Fibroblast of skin of back (primary cell): Measurements from ENCODE around the gene ARHGAP40.

ENCODE experiments used
- DNase-seq: peaks from one replicate; pipeline ENCODE4 v3.0.0-alpha.2; 2013

Gene ARHGAP40

GRCh38 chr20:38685853-38686473, 84.4 kb downstream of the ARHGAP40 start:
- peak; percentile 51 for DNase-seq

- DNase-seq: peak; percentile 62
Measured at GRCh38 chr20:38692436-38693411, 91.1 kb downstream of the ARHGAP40 start.

GRCh38 chr20:38697306-38697705, 95.7 kb downstream of the ARHGAP40 start:
- no peak for DNase-seq

- DNase-seq: no peak
Measured at GRCh38 chr20:38698541-38698940, 96.9 kb downstream of the ARHGAP40 start.

- DNase-seq: no peak
Measured at GRCh38 chr20:38700141-38700540, 98.5 kb downstream of the ARHGAP40 start.
